H1 (cell line): ENCODE data around the gene WDSUB1. TPM values are rescaled to one million over a fixed set of nuclear protein-coding genes. Genes with fewer than 3 reads are reported as not detected.

Experiments used
- CTCF ChIA-PET: fragments of 300-600 bp; sonication (Branson Sonifier 250); formaldehyde crosslinking; loops from one replicate; lab custom pipeline; 2021; ENCODE audit not compliant: partially characterized antibody; lab: Charles Lee
- POLR2A ChIA-PET: fragments of 300-600 bp; sonication (Branson Sonifier 250); formaldehyde crosslinking; loops from one replicate; lab custom pipeline; 2021; ENCODE audit warnings: inconsistent platforms; ENCODE audit not compliant: partially characterized antibody; lab: Charles Lee
- DNase-seq, 2 experiments: peaks; one replicate each; pipeline versions ENCODE4 v3.0.0 to v3.0.0-alpha.2; 2010 to 2022; ENCODE audit warnings: low spot score in 2 of 2, low read depth in 1 of 2, mixed read lengths in 1 of 2
- FAIRE-seq: peaks from 2 replicates; lab custom pipeline; 2011; peaks lifted over from hg19 to GRCh38; lab: Jason Lieb, UNC
- H2AFZ ChIP-seq: 2 replicates; pipeline ENCODE4 v1.8.1; 2012; ENCODE audit warnings: low read length, inconsistent platforms
- H2AK5ac ChIP-seq: 2 replicates; pipeline ENCODE4 v1.6.1; 2013; ENCODE audit warnings: low read depth, low read length
- H2BK120ac ChIP-seq: replicated peaks from 2 replicates; pipeline ENCODE3; 2013; ENCODE audit warnings: low read depth, low read length, inconsistent platforms
- H2BK12ac ChIP-seq: 2 replicates; pipeline ENCODE4 v1.6.1; 2013; ENCODE audit warnings: low read depth, low read length
- H2BK15ac ChIP-seq: 2 replicates; pipeline ENCODE4 v1.6.1; 2013; ENCODE audit warnings: low read length
- H2BK20ac ChIP-seq: 2 replicates; pipeline ENCODE4 v1.6.1; 2013; ENCODE audit warnings: low read length
- H2BK5ac ChIP-seq: 2 replicates; pipeline ENCODE4 v1.6.1; 2013; ENCODE audit warnings: low read depth, low read length
- H3K14ac ChIP-seq: 2 replicates; pipeline ENCODE4 v1.6.1; 2013; ENCODE audit warnings: inconsistent platforms; ENCODE audit not compliant: insufficient read length
- H3K18ac ChIP-seq: 2 replicates; pipeline ENCODE4 v1.6.1; 2013; ENCODE audit warnings: low read length; ENCODE audit errors: extremely low read depth
- H3K23ac ChIP-seq: 2 replicates; pipeline ENCODE4 v1.6.1; 2013; ENCODE audit warnings: inconsistent platforms; ENCODE audit not compliant: insufficient read length
- H3K23me2 ChIP-seq: 2 replicates; pipeline ENCODE4 v1.6.1; 2013; ENCODE audit warnings: low read depth, low read length
- H3K27ac ChIP-seq: 2 replicates; pipeline ENCODE4 v1.6.1; 2011; ENCODE audit warnings: low read depth, low read length, inconsistent platforms
- H3K27me3 ChIP-seq, 4 experiments: replicated peaks in 1 of 4; 1 replicate in 1 of 4; 2 replicates in 3 of 4; pipeline versions ENCODE4 v1.6.1 to v1.8.1; 2011 to 2013; ENCODE audit warnings: low read length in 3 of 4, mild to moderate bottlenecking in 3 of 4, inconsistent platforms in 2 of 4, mixed read lengths in 2 of 4, moderate library complexity in 1 of 4; ENCODE audit not compliant: control insufficient read depth in 3 of 4, insufficient read depth in 3 of 4; ENCODE audit errors: extremely low read depth in 1 of 4
- H3K36me3 ChIP-seq, 4 experiments: 2 replicates each; pipeline versions ENCODE4 v1.6.1 to v1.8.1; 2011 to 2013; ENCODE audit warnings: mild to moderate bottlenecking in 4 of 4, low read length in 3 of 4, moderate library complexity in 2 of 4, control low read depth in 1 of 4, inconsistent platforms in 1 of 4; ENCODE audit not compliant: insufficient read depth in 4 of 4, control insufficient read depth in 2 of 4
- H3K4ac ChIP-seq: replicated peaks from 2 replicates; pipeline ENCODE3; 2013; ENCODE audit warnings: low read length, low read depth, mixed read lengths, inconsistent platforms; ENCODE audit not compliant: insufficient read length
- H3K4me1 ChIP-seq, 4 experiments: replicated peaks in 1 of 4; 1 replicate in 1 of 4; 2 replicates in 3 of 4; pipeline versions ENCODE4 v1.6.1 to v1.8.1; 2011 to 2013; ENCODE audit warnings: low read length in 3 of 4, inconsistent platforms in 2 of 4, mixed read lengths in 1 of 4; ENCODE audit not compliant: insufficient read depth in 4 of 4, control insufficient read depth in 3 of 4
- H3K4me2 ChIP-seq, 2 experiments: 2 replicates each; pipeline versions ENCODE4 v1.6.1 to v1.8.1; 2011 to 2013; ENCODE audit warnings: low read depth in 2 of 2, low read length in 2 of 2, control low read depth in 1 of 2, inconsistent platforms in 1 of 2, mild to moderate bottlenecking in 1 of 2; ENCODE audit not compliant: insufficient read depth in 1 of 2
- H3K4me3 ChIP-seq, 4 experiments: fragments of 200-600, 300-600 bp in 1 of 4; sonication (generic), shearing (Covaris generic), sonication (Bioruptor Twin) in 1 of 4; 2 replicates each; pipeline versions ENCODE4 v1.5.1 to v1.8.1; 2011 to 2016; ENCODE audit warnings: low read length in 4 of 4, low read depth in 3 of 4, control low read depth in 2 of 4, inconsistent platforms in 2 of 4, mild to moderate bottlenecking in 2 of 4, mixed read lengths in 1 of 4, moderate library complexity in 1 of 4; ENCODE audit not compliant: insufficient read depth in 2 of 4; ENCODE audit errors: extremely low read depth in 1 of 4
- H3K56ac ChIP-seq: replicated peaks from 2 replicates; pipeline ENCODE3; 2013; ENCODE audit warnings: low read depth, mild to moderate bottlenecking, mixed read lengths, low read length, inconsistent platforms; ENCODE audit not compliant: insufficient read length
- H3K79me1 ChIP-seq: 2 replicates; pipeline ENCODE4 v1.6.1; 2013; ENCODE audit warnings: low read depth, low read length, control low read depth
- H3K79me2 ChIP-seq, 2 experiments: 2 replicates each; pipeline versions ENCODE4 v1.6.1 to v1.8.1; 2012 to 2013; ENCODE audit warnings: low read length in 2 of 2, mild to moderate bottlenecking in 2 of 2, inconsistent platforms in 1 of 2; ENCODE audit not compliant: insufficient read depth in 2 of 2, control insufficient read depth in 1 of 2
- H3K9ac ChIP-seq, 4 experiments: replicated peaks in 1 of 4; 1 replicate in 1 of 4; 2 replicates in 3 of 4; pipeline versions ENCODE4 v1.6.1 to v1.8.1; 2011 to 2013; ENCODE audit warnings: low read depth in 3 of 4, low read length in 3 of 4, control low read depth in 2 of 4, mild to moderate bottlenecking in 2 of 4, moderate library complexity in 2 of 4, inconsistent platforms in 1 of 4; ENCODE audit errors: extremely low read depth in 1 of 4
- H3K9me3 ChIP-seq, 2 experiments: 2 replicates each; pipeline versions ENCODE4 v1.6.1 to v1.8.1; 2012 to 2013; ENCODE audit warnings: mild to moderate bottlenecking in 2 of 2, moderate library complexity in 2 of 2, control low read depth in 1 of 2, inconsistent platforms in 1 of 2, low read depth in 1 of 2, low read length in 1 of 2, mixed read lengths in 1 of 2; ENCODE audit not compliant: insufficient read depth in 2 of 2
- H4K20me1 ChIP-seq, 2 experiments: replicated peaks in 1 of 2; 2 replicates each; pipeline versions ENCODE3 to v1.8.1; 2011 to 2013; ENCODE audit warnings: inconsistent platforms in 2 of 2, low read length in 2 of 2, mild to moderate bottlenecking in 1 of 2; ENCODE audit not compliant: insufficient read depth in 2 of 2, control insufficient read depth in 1 of 2
- H4K5ac ChIP-seq: 2 replicates; pipeline ENCODE4 v1.6.1; 2013; ENCODE audit warnings: low read length, low read depth, mixed read lengths, inconsistent platforms; ENCODE audit not compliant: insufficient read length
- H4K8ac ChIP-seq: 2 replicates; pipeline ENCODE4 v1.8.0; 2013; ENCODE audit warnings: mild to moderate bottlenecking, moderate library complexity, low read length, inconsistent platforms; ENCODE audit not compliant: insufficient read depth; ENCODE audit errors: extremely low read depth
- H4K91ac ChIP-seq: replicated peaks from 2 replicates; pipeline ENCODE3; 2013; ENCODE audit warnings: low read length, mixed read lengths, inconsistent platforms; ENCODE audit not compliant: insufficient read length
- ATF3 ChIP-seq: IDR thresholded peaks from 2 replicates; pipeline ENCODE4 v1.6.1; 2011; ENCODE audit warnings: low read depth, mild to moderate bottlenecking, low read length; ENCODE audit not compliant: insufficient read depth
- CEBPB ChIP-seq: IDR thresholded peaks from 2 replicates; pipeline ENCODE4 v1.6.1; 2012; ENCODE audit warnings: low read depth, low read length
- CHD1 ChIP-seq: IDR thresholded peaks from 2 replicates; pipeline ENCODE4 v1.6.1; 2012; ENCODE audit warnings: low read depth, low read length, improper control_type of control experiment
- CTBP2 ChIP-seq: IDR thresholded peaks from 2 replicates; pipeline ENCODE4 v1.7.0; 2011; ENCODE audit warnings: borderline replicate concordance, mild to moderate bottlenecking, moderate library complexity, mixed read lengths, low read length; ENCODE audit not compliant: insufficient read depth, insufficient read length
- EP300 ChIP-seq, 2 experiments: IDR thresholded peaks; 1 replicate in 1 of 2; 2 replicates in 1 of 2; pipeline ENCODE4 v1.6.1; 2011 to 2012; ENCODE audit warnings: low read depth in 2 of 2, low read length in 2 of 2, mild to moderate bottlenecking in 2 of 2, borderline replicate concordance in 1 of 2, inconsistent platforms in 1 of 2, moderate library complexity in 1 of 2
- GABPA ChIP-seq: IDR thresholded peaks from 2 replicates; pipeline ENCODE4 v1.6.1; 2011; ENCODE audit warnings: mild to moderate bottlenecking, low read length, moderate library complexity, borderline replicate concordance; ENCODE audit not compliant: insufficient read depth
- HDAC2 ChIP-seq, 2 experiments: fragments of 300-600 bp in 1 of 2; sonication (generic) in 1 of 2; IDR thresholded peaks; 2 replicates each; pipeline ENCODE4 v1.6.1; 2011 to 2012; ENCODE audit warnings: low read depth in 2 of 2, low read length in 2 of 2, mild to moderate bottlenecking in 2 of 2, moderate library complexity in 2 of 2, borderline replicate concordance in 1 of 2, inconsistent platforms in 1 of 2
- RAD21 ChIP-seq, 2 experiments: IDR thresholded peaks in 1 of 2; conservative IDR thresholded peaks in 1 of 2; 2 replicates each; pipeline ENCODE4 v1.6.1; 2011; ENCODE audit warnings: low read depth in 2 of 2, low read length in 2 of 2, improper control_type of control experiment in 1 of 2, inconsistent platforms in 1 of 2, mild to moderate bottlenecking in 1 of 2, moderate library complexity in 1 of 2
- RNF2 ChIP-seq: fragments of 200-900, 300-1000 bp; sonication (generic); IDR thresholded peaks from 2 replicates; pipeline ENCODE4 v1.7.1; 2016; ENCODE audit warnings: borderline replicate concordance, low read depth, mild to moderate bottlenecking, antibody characterized with exemption, low read length; ENCODE audit not compliant: poor library complexity, severe bottlenecking; ENCODE audit errors: missing control alignments
- TCF12 ChIP-seq: IDR thresholded peaks from 2 replicates; pipeline ENCODE4 v1.6.1; 2011; ENCODE audit warnings: low read depth, mild to moderate bottlenecking, low read length
- YY1 ChIP-seq: IDR thresholded peaks from 2 replicates; pipeline ENCODE4 v1.6.1; 2011; ENCODE audit warnings: low read depth, mild to moderate bottlenecking, low read length
- WGBS, 2 experiments: shearing (Covaris generic) in 1 of 2; methylation state at CpG; one replicate each; pipeline versions ENCODE4 v1.1.6 to v1.1.7; 2013 to 2015; ENCODE audit warnings: low lambda C conversion rate in 2 of 2, mixed read lengths in 2 of 2, inconsistent platforms in 1 of 2, low coverage in 1 of 2, missing lambda C conversion rate in 1 of 2; ENCODE audit not compliant: insufficient replicate concordance in 2 of 2, insufficient coverage in 1 of 2, insufficient read length in 1 of 2; ENCODE audit errors: extremely low coverage in 1 of 2, missing lambda C conversion rate in 1 of 2; 5-methylcytosine and 5-hydroxymethylcytosine counted together
- polyA plus RNA-seq, 7 experiments: library from polyadenylated mRNA; depleted of rRNA in 3 of 7; stranded (reverse) in 5 of 7; unstranded in 2 of 7; fragments of >200 nt in 5 of 7; fragments of 200-250 nt in 2 of 7; gene quantifications; 1 replicate in 5 of 7; 2 replicates in 1 of 7; 4 replicates in 1 of 7; pipeline versions ENCODE4 v1.2.1 to v1.2.3, GENCODE V29; 2011 to 2013; ENCODE audit warnings: missing spikeins in 2 of 7, mixed read lengths in 2 of 7
- total RNA-seq: library from RNA; stranded (reverse); fragmentation: NEBNext Ultra II Directional; extraction: Animal tissue kit (Norgen Biotek cat#: 25700); gene quantifications from 2 replicates; pipeline ENCODE4 v1.2.1, GENCODE V29; 2021

The WDSUB1 gene
- total and polyA plus RNA-seq, 2 of the 8 experiments (the other 6 are each of a cell fraction or from before 2014, with no cell fraction given) = 5.5 to 8.0 TPM

- Histone ChIP-seq H3K36me3 (no peaks in the 10 kb centered on the region), H4K91ac (no peak overlapping the region), H4K5ac (no peak overlapping the region), H3K23ac (no peak overlapping the region), H4K8ac (no peak overlapping the region), H3K23me2 (no peaks in the 10 kb centered on the region), H3K4me1 (no peaks in the 10 kb centered on the region), H3K79me1 (no peaks in the 10 kb centered on the region; the same call in 1 of the 2 replicates), H3K79me2 (no peaks in the 10 kb centered on the region), H2BK20ac (no peak overlapping the region), H3K56ac (no peak overlapping the region), H2AK5ac (no peak overlapping the region), H3K14ac (no peak overlapping the region), H3K9ac (no peak overlapping the region), H2AFZ (no peak overlapping the region), H3K9me3 (no peaks in the 10 kb centered on the region), H3K27me3 (no peaks in the 10 kb centered on the region), H3K4ac (no peak overlapping the region), H3K4me2 (no peak overlapping the region), H4K20me1 (no peaks in the 10 kb centered on the region), H2BK12ac (no peak overlapping the region), H2BK15ac (no peak overlapping the region), H3K4me3 (no peak overlapping the region), H2BK5ac (no peak overlapping the region), H3K18ac (no peak overlapping the region), H2BK120ac (no peak overlapping the region), H3K27ac (no peak overlapping the region)
- no peak for DNase-seq
- no peak for TF ChIP-seq YY1
- no peak for TF ChIP-seq RAD21 (IDR thresholded peaks at IDR 0.05 in 1 of 2, conservative IDR thresholded peaks at IDR 0.05 in 1 of 2; ENCODE audit: low read depth in 2 of 2, low read length in 2 of 2)
- TF ChIP-seq TCF12 = no peak
- TF ChIP-seq CHD1 = no peak
- no peak for TF ChIP-seq GABPA
- TF ChIP-seq EP300 (IDR thresholded peaks at IDR 0.05; ENCODE audit: borderline replicate concordance in 1 of 2, low read depth in 2 of 2, low read length in 2 of 2) = no peak
- TF ChIP-seq HDAC2 (IDR thresholded peaks at IDR 0.05; ENCODE audit: borderline replicate concordance in 1 of 2, low read depth in 2 of 2, low read length in 2 of 2) = no peak
- TF ChIP-seq RNF2 = no peak
- no peak for TF ChIP-seq ATF3
- no peak for TF ChIP-seq CTBP2
- TF ChIP-seq CEBPB = no peak
- ChIA-PET CTCF (no interaction called here), POLR2A (interaction anchor here (0.7 kb wide), 1 partner anchor 168 kb away, joined by 3 read pairs; no protein-coding TSS in a partner anchor)
- WGBS, 2 experiments = 96% methylated on average over 4 of the region's 4 CpGs; no CpG with 5 or more reads in 1 of the 2 experiments
- FAIRE-seq = no peak
Measured at GRCh38 chr2:159193791-159194190, 92.7 kb downstream of the WDSUB1 start.
